LNCaP clone FGC (cell line): ENCODE data around the gene GMEB2.

Experiments used
- DNase-seq: peaks from one replicate; pipeline ENCODE4 v3.0.0-alpha.2; 2011; ENCODE audit warnings: low read depth
- H3K4me3 ChIP-seq: 2 replicates; pipeline ENCODE4 v1.5.1; 2011; ENCODE audit warnings: mild to moderate bottlenecking, low read depth, low read length, control low read depth
- TF ChIP-seq, protein P1 (sequence below): IDR thresholded peaks from 2 replicates; pipeline ENCODE4 v1.5.1; 2012; ENCODE audit warnings: mild to moderate bottlenecking; ENCODE audit not compliant: control insufficient read depth, insufficient read depth; ENCODE audit errors: extremely low read depth

GMEB2 gene

DNA sequence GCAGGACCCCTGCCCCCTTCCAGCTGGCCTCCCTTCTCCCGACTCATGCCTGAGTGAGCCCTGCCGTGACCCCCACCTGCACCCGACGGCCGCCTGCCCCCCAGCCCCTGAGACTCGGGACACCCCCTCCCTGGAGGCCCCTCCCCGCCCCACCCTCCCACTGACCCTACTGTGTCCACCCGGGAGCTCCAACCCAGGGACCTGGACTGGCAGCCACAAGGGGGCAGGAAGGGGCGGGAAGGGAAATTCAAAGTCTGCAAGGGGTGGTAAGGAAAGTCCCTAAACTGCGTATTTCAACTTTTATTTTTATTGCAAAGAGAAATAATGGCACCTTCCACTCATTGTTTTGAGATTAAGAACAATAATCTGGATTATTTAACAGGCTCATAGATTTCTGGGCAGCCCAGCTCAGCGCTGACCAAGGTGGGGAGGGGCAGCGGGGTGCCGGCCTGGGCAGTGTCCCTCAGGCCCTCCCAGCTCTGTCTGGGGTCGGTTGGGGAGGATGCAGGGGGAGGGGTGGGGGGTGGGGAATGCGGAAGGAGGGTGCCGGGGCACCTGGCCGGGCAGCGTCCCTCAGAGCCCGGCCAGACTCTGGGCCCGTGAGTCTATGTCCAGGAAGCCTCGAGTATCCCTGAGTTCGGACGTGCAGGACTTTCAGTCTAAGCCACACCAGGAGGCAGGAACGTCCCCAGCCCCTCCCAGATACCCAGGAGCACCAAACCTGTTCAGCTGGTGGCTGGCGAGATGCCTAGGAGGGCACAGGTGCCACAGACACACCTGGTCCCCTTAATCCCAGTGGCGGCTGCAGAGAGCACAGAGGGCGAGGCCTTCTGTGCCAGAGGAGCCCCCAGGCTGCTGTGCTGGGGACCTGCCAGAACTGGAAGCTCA is 88.5 kb downstream of the GMEB2 start:
- DNase-seq = peak; percentile 92
- TF ChIP-seq, protein P1, sequence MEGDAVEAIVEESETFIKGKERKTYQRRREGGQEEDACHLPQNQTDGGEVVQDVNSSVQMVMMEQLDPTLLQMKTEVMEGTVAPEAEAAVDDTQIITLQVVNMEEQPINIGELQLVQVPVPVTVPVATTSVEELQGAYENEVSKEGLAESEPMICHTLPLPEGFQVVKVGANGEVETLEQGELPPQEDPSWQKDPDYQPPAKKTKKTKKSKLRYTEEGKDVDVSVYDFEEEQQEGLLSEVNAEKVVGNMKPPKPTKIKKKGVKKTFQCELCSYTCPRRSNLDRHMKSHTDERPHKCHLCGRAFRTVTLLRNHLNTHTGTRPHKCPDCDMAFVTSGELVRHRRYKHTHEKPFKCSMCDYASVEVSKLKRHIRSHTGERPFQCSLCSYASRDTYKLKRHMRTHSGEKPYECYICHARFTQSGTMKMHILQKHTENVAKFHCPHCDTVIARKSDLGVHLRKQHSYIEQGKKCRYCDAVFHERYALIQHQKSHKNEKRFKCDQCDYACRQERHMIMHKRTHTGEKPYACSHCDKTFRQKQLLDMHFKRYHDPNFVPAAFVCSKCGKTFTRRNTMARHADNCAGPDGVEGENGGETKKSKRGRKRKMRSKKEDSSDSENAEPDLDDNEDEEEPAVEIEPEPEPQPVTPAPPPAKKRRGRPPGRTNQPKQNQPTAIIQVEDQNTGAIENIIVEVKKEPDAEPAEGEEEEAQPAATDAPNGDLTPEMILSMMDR = peak; percentile 27; the same call in 1 of the 2 replicates
- peak overlapping the region; percentile 51 for H3K4me3 ChIP-seq
